GM12891 (cell line): Measurements from ENCODE around the gene ZBTB16.

Experiments used
- POLR2AphosphoS5 ChIP-seq: IDR thresholded peaks from 2 replicates; pipeline ENCODE4 v1.6.1; 2011; ENCODE audit warnings: low read depth, low read length, control low read depth
- TAF1 ChIP-seq: IDR thresholded peaks from 2 replicates; pipeline ENCODE4 v1.6.1; 2011; ENCODE audit warnings: low read depth, low read length, control low read depth

DNA sequence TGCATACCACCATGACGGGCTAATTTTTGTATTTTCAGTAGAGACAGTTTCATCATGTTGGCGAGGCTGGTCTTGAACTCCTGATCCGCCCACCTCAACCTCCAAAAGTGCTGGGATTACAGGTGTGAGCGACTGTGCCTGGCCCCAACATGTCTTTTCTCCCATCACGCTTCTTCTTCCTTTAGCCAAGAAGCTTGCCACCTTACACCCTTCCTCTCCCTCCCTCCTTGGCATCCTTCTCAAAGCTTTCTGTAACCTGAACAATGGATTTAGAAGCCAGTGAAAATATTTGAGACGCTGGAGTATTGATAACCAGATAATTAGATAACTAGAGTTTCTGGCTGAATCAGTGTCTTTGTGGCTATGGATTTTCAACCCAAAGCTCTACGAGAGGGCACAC lies 225.4 kb downstream of the ZBTB16 start:
- TF ChIP-seq TAF1 (no peak), POLR2AphosphoS5 (no peak)
